Left renal cortex interstitium (tissue), 4 donors: ENCODE measurements around the gene ZNF729. TPM values are rescaled to one million over a fixed set of nuclear protein-coding genes. Genes with fewer than 3 reads are reported as not detected.
"Not testable (repeated sequence)": the region's sequence is repeated elsewhere in the genome, so short reads cannot be mapped to it uniquely, and the experiment has no call there.

Source experiments
- DNase-seq, 4 donors: peaks; one replicate each; pipeline ENCODE4 v3.0.0-alpha.2; 2013; ENCODE audit warnings: low read depth in 4 of 4, low spot score in 2 of 4, missing footprints in 1 of 4
- polyA plus RNA-seq, 4 donors: library from polyadenylated mRNA; unstranded; fragments of 120-200 nt; gene quantifications; one replicate each; pipeline ENCODE4 v1.2.1, GENCODE V29; 2013; ENCODE audit not compliant: insufficient read length in 4 of 4

The ZNF729 gene
- polyA plus RNA-seq = 1 to 10 TPM in 1 of 4 donors, under 1 TPM in 3; 0.30 to 1.7 (median 0.62) TPM

- peak in 3 of 4 donors; percentile 4 to 65 (median 20) for DNase-seq
Observed at GRCh38 chr19:22286151-22286810, at the start of gene ZNF729. Gene ZNF729, plus strand, starts transcription at chr19:22286441. Its CDS starts 85 bp downstream, at chr19:22286526.

GRCh38 chr19:22256856-22257255, 29.4 kb upstream of the ZNF729 start:
- DNase-seq = no peak

- DNase-seq = no peak
Observed at GRCh38 chr19:22257381-22257780, 28.9 kb upstream of the ZNF729 start.

DNA sequence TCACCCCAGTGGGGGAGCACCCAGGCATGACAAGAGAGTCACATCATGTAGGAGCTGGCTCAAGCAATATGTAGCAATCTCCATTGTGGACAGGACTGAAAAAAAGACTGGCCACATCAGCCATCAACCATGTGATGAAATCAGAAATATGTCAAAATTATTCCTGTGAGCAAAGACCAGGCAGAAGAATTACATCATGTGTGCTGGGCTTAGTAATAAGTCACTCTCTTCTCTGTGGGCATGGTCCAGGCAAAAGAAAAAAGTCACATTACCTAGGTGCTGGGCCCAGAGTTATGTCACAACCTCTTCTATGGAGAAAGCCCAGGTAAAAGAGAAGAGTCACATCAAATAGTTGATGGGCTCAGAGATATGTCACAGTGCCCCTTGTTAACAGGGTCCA, 28.3 kb upstream of the ZNF729 start:
- no peak for DNase-seq

DNA sequence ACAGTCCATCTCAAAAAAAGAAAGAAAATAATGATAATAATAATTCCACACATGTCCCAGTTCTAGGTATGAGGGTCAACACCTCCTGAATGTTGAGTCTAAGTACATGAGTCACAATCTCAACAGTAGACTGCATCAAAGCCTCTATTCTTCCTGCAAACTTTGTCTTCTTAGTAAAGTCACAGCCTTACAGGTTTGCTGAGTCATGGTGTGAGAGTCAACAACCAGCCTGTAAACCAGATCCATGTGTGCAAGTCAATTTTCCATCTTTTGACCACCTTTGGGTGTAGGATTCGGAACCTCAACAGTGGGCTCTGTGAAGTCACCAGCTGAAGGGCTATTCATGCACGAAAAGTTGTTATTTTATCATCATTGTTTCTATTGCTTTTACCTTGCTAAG, 25.7 kb upstream of the ZNF729 start:
- DNase-seq = no peak

DNA sequence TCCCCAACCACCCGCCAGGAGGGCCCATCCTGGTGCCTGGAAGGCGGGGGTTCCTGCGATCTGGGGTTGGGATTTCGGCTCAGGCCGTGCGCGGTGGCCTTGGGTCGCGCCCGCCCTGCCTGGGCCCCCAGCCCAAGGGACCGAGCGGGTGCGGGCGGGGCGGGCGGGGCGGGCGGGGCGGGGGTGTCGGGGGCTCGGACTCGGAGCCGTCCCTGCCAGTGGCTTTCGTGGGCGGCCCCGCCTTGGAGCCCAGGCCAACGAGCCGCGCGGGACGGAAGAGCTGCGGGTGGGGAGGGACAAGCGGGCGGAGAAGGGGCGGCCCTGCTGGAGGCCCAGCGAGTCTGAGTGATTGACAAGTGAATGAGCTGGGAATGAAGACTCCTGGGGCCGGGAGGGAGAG, 24.6 kb upstream of the ZNF729 start:
- DNase-seq = no peak

DNA sequence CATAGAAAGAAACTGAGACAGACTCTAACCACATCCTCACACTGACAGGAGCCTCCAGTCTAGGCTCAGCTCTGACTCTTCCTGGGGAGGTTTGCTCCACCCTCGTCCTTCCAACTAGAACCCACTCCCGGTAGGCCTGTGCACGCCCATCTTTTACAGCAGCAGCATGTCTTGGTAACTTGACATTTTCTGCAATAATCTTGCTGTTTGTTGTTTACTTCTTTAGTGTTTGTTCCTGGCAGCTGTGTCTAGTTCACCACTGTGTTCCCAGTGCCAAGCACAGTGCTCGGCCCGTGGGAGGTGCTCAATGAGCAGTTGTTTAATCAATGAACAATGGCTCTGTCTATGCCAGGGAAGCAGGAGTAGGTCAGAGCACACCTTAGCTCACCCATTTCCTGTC, 23.1 kb upstream of the ZNF729 start:
- DNase-seq = no peak

DNA sequence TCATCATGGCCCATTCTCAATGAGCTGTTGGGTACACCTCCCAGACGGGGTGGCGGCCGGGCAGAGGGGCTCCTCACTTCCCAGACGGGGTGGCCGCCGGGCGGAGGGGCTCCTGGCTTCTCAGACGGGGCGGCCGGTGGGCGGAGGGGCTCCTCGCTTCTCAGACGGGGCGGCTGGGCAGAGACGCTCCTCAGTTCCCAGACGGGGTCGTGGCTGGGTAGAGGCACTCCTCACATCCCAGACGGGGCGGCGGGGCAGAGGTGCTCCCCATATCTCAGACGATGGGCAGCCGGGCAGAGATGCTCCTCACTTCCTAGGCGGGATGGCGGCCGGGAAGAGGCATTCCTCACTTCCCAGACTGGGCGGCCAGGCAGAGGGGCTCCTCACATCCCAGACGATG, 35.3 kb downstream of the ZNF729 start:
- not testable (repeated sequence) for DNase-seq

DNA sequence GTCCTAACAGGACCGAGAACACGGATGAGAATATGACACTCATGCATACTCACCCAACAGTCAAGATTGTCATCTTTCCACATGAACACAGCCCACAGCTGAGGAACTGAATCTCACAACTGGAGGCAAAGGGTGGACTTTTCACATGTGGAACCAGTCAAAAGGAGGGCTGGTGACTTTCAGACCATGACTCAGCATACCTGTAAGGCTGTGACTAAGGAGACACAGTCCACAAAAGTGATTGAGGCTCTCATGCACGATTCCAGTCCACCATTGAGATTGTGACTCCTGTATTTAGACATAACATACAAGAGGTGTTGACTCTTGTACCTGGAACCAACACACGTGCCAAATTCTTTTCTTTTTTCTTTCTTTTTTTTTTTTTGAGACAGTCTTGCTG, 40.0 kb downstream of the ZNF729 start:
- DNase-seq = no peak

- no peak for DNase-seq
Observed at GRCh38 chr19:22327321-22327720, 41.1 kb downstream of the ZNF729 start.

DNA sequence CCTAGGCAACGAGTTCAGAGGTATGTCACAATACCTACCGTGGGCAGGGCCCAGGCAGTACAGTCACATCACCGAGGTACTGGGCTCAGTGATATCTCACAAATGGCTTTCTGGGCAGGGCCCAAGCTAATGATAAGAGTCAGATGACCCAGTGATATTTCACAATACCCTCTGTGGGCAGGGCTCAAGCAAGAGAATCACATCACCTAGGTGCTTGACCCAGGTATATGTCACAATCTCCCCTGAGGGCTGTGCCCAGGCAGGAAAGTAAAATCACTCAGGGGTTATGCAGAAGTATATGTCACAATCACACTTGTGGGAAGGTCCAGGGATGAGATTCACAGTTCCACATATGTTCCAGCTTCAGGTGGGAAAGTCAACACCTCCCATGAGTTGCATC, 45.3 kb downstream of the ZNF729 start:
- no peak for DNase-seq

DNA sequence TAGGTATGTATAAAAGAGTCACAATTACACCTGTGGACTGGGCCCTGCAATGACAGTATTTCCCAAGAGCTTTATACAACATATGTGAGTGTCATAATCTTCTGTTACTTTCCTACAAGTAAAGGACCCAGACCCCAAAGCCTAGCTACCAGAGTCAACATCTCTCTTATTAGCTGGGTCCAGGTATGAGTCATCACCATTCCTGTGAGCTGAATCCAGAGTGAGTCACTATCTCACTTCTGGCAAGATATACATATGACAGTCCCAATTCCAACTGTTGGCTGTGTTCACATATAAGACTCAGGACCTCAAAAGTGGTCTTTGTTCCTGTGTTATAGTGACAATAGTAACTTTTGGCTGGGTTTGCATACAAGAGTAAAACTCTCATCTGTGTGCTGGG, 46.7 kb downstream of the ZNF729 start:
- no peak for DNase-seq

DNA sequence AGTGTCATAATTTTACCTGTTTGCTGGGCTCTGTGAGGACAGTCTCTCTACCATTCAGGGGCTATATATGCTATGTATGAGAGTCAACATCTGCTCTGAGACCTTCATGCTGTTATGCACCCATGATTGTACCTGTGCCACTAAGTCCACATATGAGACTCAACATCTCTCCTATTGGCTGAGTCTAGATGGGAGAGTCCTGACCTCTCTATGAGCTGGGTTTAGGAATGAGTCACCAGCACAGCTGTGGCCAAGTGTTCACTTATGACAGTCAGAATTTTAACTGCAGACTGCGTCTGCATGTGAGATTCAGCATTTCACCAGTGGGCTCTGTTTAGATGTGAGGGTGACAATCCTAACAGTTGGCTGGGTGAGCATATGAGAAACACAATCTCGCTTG, 49.5 kb downstream of the ZNF729 start:
- DNase-seq = no peak

GRCh38 chr19:22354665-22355064, 68.4 kb downstream of the ZNF729 start:
- DNase-seq = no peak

Other genes with a start within 250 kb of the ZNF729 start
- 1 to 10 TPM; 3.7 to 7.6 (median 5.0) TPM for gene ZNF257, start 234.0 kb upstream of the ZNF729 start, polyA plus RNA-seq
- 1 to 10 TPM in 2 of 4 donors, under 1 TPM in 2; 0.54 to 3.6 (median 1.3) TPM for gene ZNF676, start 89.5 kb upstream of the ZNF729 start, polyA plus RNA-seq
- gene ZNF98, start 135.9 kb downstream of the ZNF729 start, polyA plus RNA-seq = 1 to 10 TPM; 1.8 to 6.9 (median 2.9) TPM